ENCODE measurements around the gene SLC41A1.

DNA sequence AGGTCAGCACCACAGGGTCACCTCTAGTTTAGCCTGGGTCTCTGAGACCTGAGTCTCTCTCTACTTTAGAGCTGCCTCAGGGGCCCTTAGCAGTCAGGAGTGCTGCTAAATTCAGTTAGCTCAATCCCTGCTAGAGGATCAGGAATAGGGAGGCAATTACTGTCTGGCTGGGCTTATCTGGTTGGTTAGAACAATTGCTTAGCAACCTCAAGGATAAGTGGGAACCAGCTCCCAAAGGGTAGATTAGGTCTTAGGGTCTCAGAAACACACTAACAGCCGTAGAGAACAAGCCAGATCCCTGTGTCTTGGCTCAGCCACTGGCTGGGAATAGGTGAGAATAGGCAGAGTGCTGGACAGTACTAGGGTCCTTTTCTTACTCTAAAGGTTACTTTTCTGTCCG, 29.2 kb upstream of the SLC41A1 start:
- TF ChIP-seq, protein P1, sequence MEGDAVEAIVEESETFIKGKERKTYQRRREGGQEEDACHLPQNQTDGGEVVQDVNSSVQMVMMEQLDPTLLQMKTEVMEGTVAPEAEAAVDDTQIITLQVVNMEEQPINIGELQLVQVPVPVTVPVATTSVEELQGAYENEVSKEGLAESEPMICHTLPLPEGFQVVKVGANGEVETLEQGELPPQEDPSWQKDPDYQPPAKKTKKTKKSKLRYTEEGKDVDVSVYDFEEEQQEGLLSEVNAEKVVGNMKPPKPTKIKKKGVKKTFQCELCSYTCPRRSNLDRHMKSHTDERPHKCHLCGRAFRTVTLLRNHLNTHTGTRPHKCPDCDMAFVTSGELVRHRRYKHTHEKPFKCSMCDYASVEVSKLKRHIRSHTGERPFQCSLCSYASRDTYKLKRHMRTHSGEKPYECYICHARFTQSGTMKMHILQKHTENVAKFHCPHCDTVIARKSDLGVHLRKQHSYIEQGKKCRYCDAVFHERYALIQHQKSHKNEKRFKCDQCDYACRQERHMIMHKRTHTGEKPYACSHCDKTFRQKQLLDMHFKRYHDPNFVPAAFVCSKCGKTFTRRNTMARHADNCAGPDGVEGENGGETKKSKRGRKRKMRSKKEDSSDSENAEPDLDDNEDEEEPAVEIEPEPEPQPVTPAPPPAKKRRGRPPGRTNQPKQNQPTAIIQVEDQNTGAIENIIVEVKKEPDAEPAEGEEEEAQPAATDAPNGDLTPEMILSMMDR (IDR thresholded peaks at IDR 0.05; ENCODE audit: insufficient read depth, low read depth, low read length) = no peak
- no peak for TF ChIP-seq EZH2 (IDR thresholded peaks at IDR 0.05; ENCODE audit: insufficient read depth, low read length)
